ENCODE results near the gene SIN3A. TPM values are rescaled to one million over a fixed set of nuclear protein-coding genes. Genes with fewer than 3 reads are reported as not detected.

Gene SIN3A
- total RNA-seq, 1 experiment from 2014 or later, result 91.8 TPM

DNA sequence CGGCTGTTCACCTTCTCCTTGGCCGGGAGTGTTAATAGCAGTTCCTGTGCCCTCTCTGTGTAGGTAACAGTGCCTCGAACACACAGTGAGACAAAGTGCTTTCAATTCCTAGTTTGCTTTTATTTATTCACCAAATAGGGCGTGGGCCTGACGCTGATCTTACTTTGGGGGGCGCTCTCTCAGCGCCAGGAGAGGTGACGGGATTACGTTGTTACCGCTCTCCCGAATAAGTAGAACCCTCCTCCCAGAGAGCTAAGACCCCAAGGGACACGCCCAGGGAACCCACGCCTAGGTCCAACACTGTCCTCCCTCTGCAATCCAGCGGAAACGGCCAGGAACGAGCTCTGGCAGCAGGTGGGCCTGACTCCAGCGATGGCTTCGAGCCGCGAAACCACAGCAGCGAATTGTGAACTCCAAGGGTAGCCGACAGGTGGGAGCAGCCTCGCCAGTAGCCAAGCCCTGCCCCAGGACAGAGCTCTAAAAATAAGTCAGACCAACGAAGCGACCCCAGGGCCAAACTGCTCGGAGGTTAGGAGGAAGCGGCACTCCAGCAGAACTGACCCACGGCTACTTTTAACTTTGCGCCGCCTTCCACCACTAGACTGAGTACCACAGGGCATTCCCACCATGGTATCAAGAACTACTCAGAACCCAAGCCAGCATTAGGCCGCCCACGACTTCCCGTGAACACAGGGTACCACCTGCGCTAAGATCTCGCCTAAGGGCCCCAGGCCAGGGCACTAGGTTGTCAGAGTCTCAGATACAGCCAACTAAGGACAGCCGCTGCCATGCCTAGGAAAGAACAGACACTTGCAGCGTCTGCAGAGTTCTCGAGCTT is 1.6 kb upstream of the SIN3A start:
- Histone ChIP-seq H3K36me3 (ENCODE audit: low read depth) (no peaks in the 10 kb centered on the region), H3K4me1 (replicated peaks; ENCODE audit: insufficient read depth) (peaks cover 22% of the 10 kb centered on the region), H3K9me3 (ENCODE audit: insufficient read depth, low read depth) (no peaks in the 10 kb centered on the region), H3K79me2 (ENCODE audit: low read depth) (peaks cover 34% of the 10 kb centered on the region), H2AFZ (peak overlapping the region; percentile 76), H3K4me2 (peak overlapping the region; percentile 94), H3K9me2 (ENCODE audit: insufficient read depth) (no peaks in the 10 kb centered on the region), H4K20me1 (ENCODE audit: insufficient read depth) (peaks cover 25% of the 10 kb centered on the region), H3K4me3 (peak overlapping the region; percentile 70), H3K27me3 (ENCODE audit: insufficient read depth, low read depth) (no peaks in the 10 kb centered on the region), H3K27ac (peak overlapping the region; percentile 84), H3F3A (ENCODE audit: insufficient read depth, low read depth) (peaks cover 51% of the 10 kb centered on the region)
- intact Hi-C loops (cut with micrococcal nuclease; ENCODE audit: unreplicated experiment), result loop anchor here (5.0 kb wide), 2 partner anchors 86 to 214 kb away; partner anchors contain the start of gene MAN2C1
- TF ChIP-seq EZH2 (IDR thresholded peaks at IDR 0.05; ENCODE audit: low read depth), result no peak
- TF ChIP-seq CTCF (conservative IDR thresholded peaks at IDR 0.05), result no peak; the same call in 1 of the 2 replicates
- CTCF ChIA-PET, result interaction anchor here (0.7 to 1.2 kb wide), 2 partner anchors 85 to 194 kb away, joined by 4 to 6 read pairs; partner anchors contain the start of gene MAN2C1
- DNase-seq, result peak; percentile 30 to 41
- BruUV-seq (replicated peaks), result TSS peak; percentile 64
- POLR2A ChIA-PET (ENCODE audit: unreplicated experiment), result interaction anchor here (0.6 to 0.9 kb wide), 4 partner anchors 82 to 761 kb away, joined by 4 to 6 read pairs (median 4); no protein-coding TSS in a partner anchor

DNA sequence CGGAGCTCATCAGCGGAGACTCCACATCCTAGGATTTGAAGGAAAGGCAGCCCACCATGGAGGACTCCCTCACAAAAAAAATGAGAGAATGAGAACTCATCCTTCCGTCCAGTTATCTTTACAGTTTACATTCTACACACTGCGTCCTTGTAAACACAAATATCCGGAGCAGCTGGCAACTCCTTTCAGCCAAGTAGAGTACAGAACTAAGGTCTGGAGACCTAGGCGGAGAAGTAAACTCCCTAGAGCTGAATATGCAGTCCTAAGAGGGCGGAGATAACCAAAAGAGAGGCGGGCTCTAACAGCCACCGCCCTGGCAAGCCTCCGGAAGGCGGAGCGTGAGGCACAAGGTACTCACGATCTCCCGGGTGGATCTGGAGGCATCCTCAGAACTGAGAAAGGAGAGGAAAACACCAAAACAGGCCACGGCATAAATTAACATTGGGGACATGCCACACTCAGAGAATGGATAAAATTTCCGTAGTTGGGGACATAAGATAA is 924 bp upstream of the SIN3A start:
- peaks cover 41% of the 10 kb centered on the region for H3K79me2 ChIP-seq (ENCODE audit: low read depth)
- H3K4me2 ChIP-seq, result peak overlapping the region; percentile 94
- intact Hi-C loops (cut with micrococcal nuclease; ENCODE audit: unreplicated experiment), result loop anchor here (5.0 kb wide), 2 partner anchors 85 to 215 kb away; partner anchors contain the start of gene MAN2C1
- no TSS peak for BruUV-seq (replicated peaks)
- H3K4me1 ChIP-seq (replicated peaks; ENCODE audit: insufficient read depth), result peaks cover 22% of the 10 kb centered on the region
- no peaks in the 10 kb centered on the region for H3K9me2 ChIP-seq (ENCODE audit: insufficient read depth)
- H3K27ac ChIP-seq, result peak overlapping the region; percentile 84
- H2AFZ ChIP-seq, result peak overlapping the region; percentile 76
- peaks cover 32% of the 10 kb centered on the region for H4K20me1 ChIP-seq (ENCODE audit: insufficient read depth)
- H3K9me3 ChIP-seq (ENCODE audit: insufficient read depth, low read depth), result no peaks in the 10 kb centered on the region
- peak overlapping the region; percentile 70 for H3K4me3 ChIP-seq
- no peaks in the 10 kb centered on the region for H3K36me3 ChIP-seq (ENCODE audit: low read depth)
- H3F3A ChIP-seq (ENCODE audit: insufficient read depth, low read depth), result peaks cover 48% of the 10 kb centered on the region
- no peak for TF ChIP-seq EZH2 (IDR thresholded peaks at IDR 0.05; ENCODE audit: low read depth)
- no peak for TF ChIP-seq CTCF (conservative IDR thresholded peaks at IDR 0.05)
- peak; percentile 66 to 78 for DNase-seq
- H3K27me3 ChIP-seq (ENCODE audit: insufficient read depth, low read depth), result no peaks in the 10 kb centered on the region
- CTCF ChIA-PET, result interaction anchor here (0.6 to 1.8 kb wide), 3 partner anchors 80 to 178 kb away, joined by 3 to 5 read pairs (median 4); partner anchors contain the start of gene MAN2C1
- POLR2A ChIA-PET (ENCODE audit: unreplicated experiment), result interaction anchor here (0.5 to 2.1 kb wide), 12 partner anchors 62 to 826 kb away, joined by 3 to 39 read pairs (median 6); partner anchors contain the start of genes IMP3 and MAN2C1

DNA sequence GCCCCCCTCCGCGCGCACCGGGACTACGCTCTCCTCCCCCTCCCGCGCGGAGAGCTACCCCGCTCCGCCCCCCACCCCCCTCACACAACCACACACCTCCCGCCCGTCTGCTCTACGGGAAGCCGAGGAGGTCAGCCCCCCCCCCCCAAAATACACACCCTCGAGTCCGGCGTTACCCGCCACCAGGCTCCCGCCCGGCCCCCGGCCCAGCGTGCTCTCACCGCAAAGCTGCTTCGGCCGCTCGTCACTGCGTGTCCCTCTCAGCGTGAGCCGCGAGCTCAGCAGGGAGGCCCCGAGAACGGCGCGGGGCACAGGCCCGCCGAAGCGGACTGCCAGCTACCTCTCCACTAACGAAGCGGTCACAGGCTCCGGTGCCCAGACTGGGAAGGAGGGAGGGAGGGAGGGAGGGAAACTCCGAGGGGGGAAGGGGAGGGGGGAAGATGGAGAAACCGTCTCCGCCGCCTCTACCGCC is 252 bp downstream of the SIN3A start:
- Histone ChIP-seq H3K36me3 (ENCODE audit: low read depth) (no peaks in the 10 kb centered on the region), H4K20me1 (ENCODE audit: insufficient read depth) (peaks cover 44% of the 10 kb centered on the region), H3K9me3 (ENCODE audit: insufficient read depth, low read depth) (no peaks in the 10 kb centered on the region), H3K4me2 (peak overlapping the region; percentile 63), H3F3A (ENCODE audit: insufficient read depth, low read depth) (peaks cover 43% of the 10 kb centered on the region), H3K27ac (peak overlapping the region; percentile 80), H3K27me3 (ENCODE audit: insufficient read depth, low read depth) (no peaks in the 10 kb centered on the region), H3K4me1 (replicated peaks; ENCODE audit: insufficient read depth) (peaks cover 12% of the 10 kb centered on the region), H2AFZ (peak overlapping the region; percentile 75; the same call in 1 of the 2 replicates), H3K4me3 (peak overlapping the region; percentile 68; the same call in 1 of the 2 replicates), H3K79me2 (ENCODE audit: low read depth) (peaks cover 52% of the 10 kb centered on the region), H3K9me2 (ENCODE audit: insufficient read depth) (no peaks in the 10 kb centered on the region)
- ChIA-PET CTCF (interaction anchor here (0.5 to 1.8 kb wide), 6 partner anchors 82 to 287 kb away, joined by 3 to 5 read pairs (median 4); partner anchors contain the start of gene MAN2C1), POLR2A (ENCODE audit: unreplicated experiment) (interaction anchor here (0.5 to 2.1 kb wide), 17 partner anchors 29 to 1338 kb away, joined by 3 to 39 read pairs (median 5); partner anchors contain the start of genes IMP3, MAN2C1, RPP25 and SNUPN)
- peak in 1 of 2 experiments; percentile 46 for DNase-seq
- TF ChIP-seq CTCF (conservative IDR thresholded peaks at IDR 0.05) (no peak), EZH2 (IDR thresholded peaks at IDR 0.05; ENCODE audit: low read depth) (no peak)
- BruUV-seq (replicated peaks), result no TSS peak
- intact Hi-C loops (cut with micrococcal nuclease; ENCODE audit: unreplicated experiment), result loop anchor here (2.0 to 5.0 kb wide), 3 partner anchors 84 to 216 kb away; partner anchors contain the start of genes MAN2C1 and PTPN9

Measured in PC-9 (cell line).